Lower leg skin (tissue), 4 donors: ENCODE results near the gene GALNT1. TPM values are rescaled to one million over a fixed set of nuclear protein-coding genes. Genes with fewer than 3 reads are reported as not detected.

Source experiments
- DNase-seq, 2 donors: peaks; one replicate each; pipeline ENCODE4 v3.0.0-alpha.2; 2019; ENCODE audit warnings: low spot score in 2 of 2
- H3K4me3 ChIP-seq: fragments of 200-600 bp; sonication (generic); 2 replicates; pipeline ENCODE4 v1.5.1; 2017; ENCODE audit warnings: mild to moderate bottlenecking, low read depth; ENCODE audit not compliant: poor library complexity, severe bottlenecking
- POLR2A ChIP-seq, 2 donors: fragments of 450-650 bp; IDR thresholded peaks; one replicate each; pipeline ENCODE4 v1.6.1; 2016 to 2017; ENCODE audit warnings: antibody characterized with exemption in 2 of 2, mild to moderate bottlenecking in 1 of 2, moderate library complexity in 1 of 2
- WGBS, 2 donors: methylation state at CpG; one replicate each; pipeline ENCODE4 v1.1.5; 2018; 5-methylcytosine and 5-hydroxymethylcytosine counted together
- intact Hi-C: fragments of 100-400 bp; cut with DNase I; formaldehyde crosslinking; loops from one replicate; pipeline ENCODE4 v1.15.0; 2023; ENCODE audit warnings: low total_unique reads
- total RNA-seq, 4 donors: library from RNA; depleted of rRNA; stranded (reverse); fragments of >200 nt; gene quantifications; one replicate each; pipeline ENCODE4 v1.1.0, GENCODE V29; 2016
- TF ChIP-seq, protein P1 (sequence below), 3 donors: fragments of 450-650 bp; IDR thresholded peaks; one replicate each; pipeline ENCODE4 v1.5.1; 2016; ENCODE audit warnings: antibody characterized with exemption in 3 of 3, mild to moderate bottlenecking in 3 of 3, moderate library complexity in 2 of 3

Gene GALNT1
- total RNA-seq, 4 donors from 2014 or later = 64.4 to 106 (median 93.4) TPM

DNA sequence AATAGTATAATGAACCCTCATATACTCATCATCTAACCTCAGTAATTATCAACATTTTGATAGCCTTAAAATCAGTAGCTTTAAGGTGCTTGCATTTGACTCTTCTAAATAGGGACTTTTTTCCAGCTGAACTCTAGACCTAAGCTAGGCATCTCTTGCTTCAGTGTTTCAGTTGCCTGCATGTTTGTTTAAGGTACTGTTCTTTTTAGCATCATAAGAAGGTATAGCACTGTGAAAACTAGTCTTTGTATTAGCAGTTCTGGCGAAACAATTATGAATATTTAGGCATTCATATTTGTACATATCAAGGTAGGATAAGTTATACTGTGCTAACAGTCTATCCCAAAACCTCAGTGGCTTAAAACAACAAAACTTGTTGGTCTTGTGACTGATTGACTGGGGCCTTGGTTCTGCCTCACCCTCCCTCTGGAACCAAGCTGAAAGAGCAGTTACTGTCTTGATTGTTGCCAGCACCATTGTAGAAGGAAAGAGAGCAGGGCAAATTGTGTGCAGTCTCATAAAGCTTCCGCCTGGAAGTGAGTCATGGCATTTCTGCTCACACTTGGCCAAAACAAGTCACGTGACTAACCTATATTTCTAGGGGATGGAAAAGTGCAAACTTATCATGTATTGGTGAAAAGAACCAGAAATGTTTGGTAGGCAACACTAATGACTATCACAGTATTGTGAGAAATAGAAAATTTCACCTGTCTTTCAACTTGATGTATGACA lies 24.3 kb downstream of the GALNT1 start:
- no peak overlapping the region for H3K4me3 ChIP-seq
- TF ChIP-seq, protein P1, sequence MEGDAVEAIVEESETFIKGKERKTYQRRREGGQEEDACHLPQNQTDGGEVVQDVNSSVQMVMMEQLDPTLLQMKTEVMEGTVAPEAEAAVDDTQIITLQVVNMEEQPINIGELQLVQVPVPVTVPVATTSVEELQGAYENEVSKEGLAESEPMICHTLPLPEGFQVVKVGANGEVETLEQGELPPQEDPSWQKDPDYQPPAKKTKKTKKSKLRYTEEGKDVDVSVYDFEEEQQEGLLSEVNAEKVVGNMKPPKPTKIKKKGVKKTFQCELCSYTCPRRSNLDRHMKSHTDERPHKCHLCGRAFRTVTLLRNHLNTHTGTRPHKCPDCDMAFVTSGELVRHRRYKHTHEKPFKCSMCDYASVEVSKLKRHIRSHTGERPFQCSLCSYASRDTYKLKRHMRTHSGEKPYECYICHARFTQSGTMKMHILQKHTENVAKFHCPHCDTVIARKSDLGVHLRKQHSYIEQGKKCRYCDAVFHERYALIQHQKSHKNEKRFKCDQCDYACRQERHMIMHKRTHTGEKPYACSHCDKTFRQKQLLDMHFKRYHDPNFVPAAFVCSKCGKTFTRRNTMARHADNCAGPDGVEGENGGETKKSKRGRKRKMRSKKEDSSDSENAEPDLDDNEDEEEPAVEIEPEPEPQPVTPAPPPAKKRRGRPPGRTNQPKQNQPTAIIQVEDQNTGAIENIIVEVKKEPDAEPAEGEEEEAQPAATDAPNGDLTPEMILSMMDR (IDR thresholded peaks at IDR 0.05) = no peak
- no peak for TF ChIP-seq POLR2A (IDR thresholded peaks at IDR 0.05)
- WGBS, 2 donors = 61 to 84% methylated on average over 3 of the region's 3 CpGs
- intact Hi-C loops = no loop called here
- no peak for DNase-seq

DNA sequence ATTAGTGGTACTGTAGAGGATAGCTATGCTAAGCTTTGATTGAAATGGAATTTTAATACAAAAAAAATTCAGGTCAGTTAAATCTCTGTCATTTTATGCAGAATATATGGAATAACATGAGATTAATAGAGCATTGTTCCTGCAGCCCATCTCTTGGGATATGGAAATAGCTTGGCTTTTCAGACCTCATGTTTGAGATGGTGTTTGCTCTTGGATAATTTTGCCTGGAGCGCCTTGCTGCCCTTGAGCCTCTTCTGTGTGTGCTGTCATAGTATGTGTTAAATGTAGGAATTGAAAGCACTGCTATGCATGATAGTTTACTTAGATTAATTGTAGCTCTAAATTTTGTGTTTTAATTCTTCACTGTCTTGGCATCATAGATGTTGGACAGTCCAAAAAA lies 27.7 kb downstream of the GALNT1 start:
- intact Hi-C loops = no loop called here
- no peak overlapping the region for H3K4me3 ChIP-seq
- 94 to 96% methylated on average over 1 of the region's 1 CpG for WGBS, 2 donors
- TF ChIP-seq POLR2A (IDR thresholded peaks at IDR 0.05) = no peak
- TF ChIP-seq, protein P1 (IDR thresholded peaks at IDR 0.05) = no peak
- DNase-seq = no peak

DNA sequence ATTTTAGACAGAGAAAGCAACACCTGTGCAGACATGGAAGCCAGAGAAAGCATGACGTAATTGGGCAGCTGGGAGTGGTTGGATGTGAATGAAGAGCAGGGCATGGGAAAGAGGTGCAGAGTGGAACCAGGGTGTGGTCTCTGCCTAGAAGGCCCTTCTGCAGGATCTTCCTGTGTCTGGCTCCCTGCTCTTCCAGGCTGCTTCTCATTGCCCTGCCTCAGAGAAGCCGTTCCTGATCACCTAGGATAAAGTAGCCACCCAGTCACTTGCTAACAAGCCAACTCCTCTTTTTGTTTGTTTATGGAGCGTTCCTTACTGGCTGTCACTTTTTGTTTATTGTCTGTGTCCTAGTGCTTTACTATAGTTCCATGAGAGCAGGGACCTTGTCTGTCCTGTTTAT lies 28.5 kb downstream of the GALNT1 start:
- WGBS, 2 donors = 52 to 58% methylated on average over 3 of the region's 3 CpGs
- TF ChIP-seq POLR2A (IDR thresholded peaks at IDR 0.05) = no peak
- TF ChIP-seq, protein P1 (IDR thresholded peaks at IDR 0.05) = no peak
- intact Hi-C loops = no loop called here
- no peak overlapping the region for H3K4me3 ChIP-seq
- DNase-seq = no peak

DNA sequence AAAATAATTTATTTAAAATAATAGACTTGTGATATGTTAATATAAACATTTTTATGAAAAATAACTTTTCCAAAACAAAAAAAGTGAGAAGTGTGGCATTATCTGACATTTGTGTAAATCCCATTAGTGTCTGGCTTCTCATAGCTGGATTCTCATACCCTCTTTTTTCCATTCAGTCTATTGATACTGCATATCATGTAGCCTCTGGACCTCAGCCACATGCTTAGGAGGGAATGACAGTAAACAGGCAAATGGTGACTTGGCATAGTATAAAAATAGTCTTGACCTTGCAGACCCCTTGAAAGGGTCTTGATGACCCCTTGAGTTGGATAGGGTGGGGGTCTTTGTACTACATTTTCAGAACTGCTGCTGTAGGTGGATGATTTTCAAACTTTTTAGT lies 29.2 kb downstream of the GALNT1 start:
- TF ChIP-seq, protein P1 (IDR thresholded peaks at IDR 0.05) = no peak
- TF ChIP-seq POLR2A (IDR thresholded peaks at IDR 0.05) = no peak
- intact Hi-C loops = no loop called here

DNA sequence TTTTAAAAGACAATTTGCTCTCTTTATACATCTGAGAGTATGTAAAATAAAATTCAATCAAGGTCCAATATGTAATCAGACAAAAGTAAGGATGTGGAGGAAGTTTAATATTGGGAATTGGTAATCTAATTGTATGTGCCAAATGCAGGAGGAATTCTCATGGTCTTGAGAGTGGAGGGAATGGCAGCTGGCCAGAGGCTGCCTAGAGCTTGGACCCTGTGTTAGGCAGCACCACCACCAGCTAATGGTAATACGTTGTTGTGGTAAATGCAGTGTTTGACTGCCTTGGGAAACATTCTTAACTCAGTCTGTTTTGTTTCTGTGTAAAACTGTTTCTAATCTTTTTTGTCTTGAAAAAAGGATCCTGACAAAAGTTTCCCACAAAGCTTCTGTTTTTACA lies 30.0 kb downstream of the GALNT1 start:
- 69 to 74% methylated on average over 1 of the region's 1 CpG for WGBS, 2 donors
- intact Hi-C loops = no loop called here
- no peak overlapping the region for H3K4me3 ChIP-seq
- TF ChIP-seq, protein P1 (IDR thresholded peaks at IDR 0.05) = no peak
- DNase-seq = no peak

More for the DNA sequence above, 29.2 kb downstream of the GALNT1 start:
- DNase-seq = no peak
- no peak overlapping the region for H3K4me3 ChIP-seq

DNA sequence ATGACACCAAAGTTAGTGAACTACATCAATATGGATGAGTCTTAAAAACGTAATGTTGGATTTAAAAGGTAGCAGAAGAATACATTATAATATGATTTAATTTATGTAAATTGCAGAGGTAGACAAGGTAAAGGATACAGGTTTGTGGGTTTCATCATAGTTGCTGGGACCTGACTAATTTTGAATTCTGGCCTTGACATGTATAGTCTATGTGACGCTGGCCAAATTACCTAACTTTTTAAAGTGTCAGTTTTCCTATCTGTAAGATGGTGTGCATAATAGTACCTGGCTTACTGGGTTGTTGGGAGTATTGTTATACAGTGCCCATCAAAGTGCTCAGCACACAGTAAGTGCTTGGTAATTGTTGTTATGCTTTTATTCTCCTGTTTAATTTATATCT lies 34.5 kb downstream of the GALNT1 start:
- no peak overlapping the region for H3K4me3 ChIP-seq
- TF ChIP-seq POLR2A (IDR thresholded peaks at IDR 0.05) = no peak
- TF ChIP-seq, protein P1 (IDR thresholded peaks at IDR 0.05) = no peak
- no peak for DNase-seq
- intact Hi-C loops = no loop called here
- 74 to 86% methylated on average over 2 of the region's 2 CpGs for WGBS, 2 donors
